ENCODE results near the gene DHPS.
A peak's percentile ranks its signal among the peaks of the same experiment; 100 is the strongest.

Gene DHPS

DNA sequence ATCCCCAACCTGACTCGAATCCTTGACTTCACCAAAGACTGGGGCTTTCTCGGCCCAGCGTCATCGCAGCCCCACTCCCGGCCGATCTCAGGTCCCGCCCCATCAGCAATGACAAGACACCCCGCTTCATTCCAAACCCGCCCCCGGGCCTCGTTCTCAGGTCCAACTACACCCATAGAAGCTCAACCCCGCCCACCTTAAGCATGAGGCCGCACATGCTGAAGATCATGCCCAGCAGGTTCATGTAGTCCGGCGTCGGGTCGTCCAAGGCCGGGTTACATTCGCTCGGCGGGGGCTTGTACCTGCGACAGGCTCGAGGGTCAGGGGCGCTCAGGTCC is 12.8 kb downstream of the DHPS start:
- peak; percentile 67 for DNase-seq (ENCODE audit: low spot score)
- TF ChIP-seq, protein P1, sequence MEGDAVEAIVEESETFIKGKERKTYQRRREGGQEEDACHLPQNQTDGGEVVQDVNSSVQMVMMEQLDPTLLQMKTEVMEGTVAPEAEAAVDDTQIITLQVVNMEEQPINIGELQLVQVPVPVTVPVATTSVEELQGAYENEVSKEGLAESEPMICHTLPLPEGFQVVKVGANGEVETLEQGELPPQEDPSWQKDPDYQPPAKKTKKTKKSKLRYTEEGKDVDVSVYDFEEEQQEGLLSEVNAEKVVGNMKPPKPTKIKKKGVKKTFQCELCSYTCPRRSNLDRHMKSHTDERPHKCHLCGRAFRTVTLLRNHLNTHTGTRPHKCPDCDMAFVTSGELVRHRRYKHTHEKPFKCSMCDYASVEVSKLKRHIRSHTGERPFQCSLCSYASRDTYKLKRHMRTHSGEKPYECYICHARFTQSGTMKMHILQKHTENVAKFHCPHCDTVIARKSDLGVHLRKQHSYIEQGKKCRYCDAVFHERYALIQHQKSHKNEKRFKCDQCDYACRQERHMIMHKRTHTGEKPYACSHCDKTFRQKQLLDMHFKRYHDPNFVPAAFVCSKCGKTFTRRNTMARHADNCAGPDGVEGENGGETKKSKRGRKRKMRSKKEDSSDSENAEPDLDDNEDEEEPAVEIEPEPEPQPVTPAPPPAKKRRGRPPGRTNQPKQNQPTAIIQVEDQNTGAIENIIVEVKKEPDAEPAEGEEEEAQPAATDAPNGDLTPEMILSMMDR (IDR thresholded peaks at IDR 0.05; ENCODE audit: borderline replicate concordance, control extremely low read depth, extremely low read depth, insufficient read depth, missing control alignments) = no peak
- in situ Hi-C loops (cut with MboI; ENCODE audit: low sequenced_read_pairs, unreplicated experiment) = no loop called here

DNA sequence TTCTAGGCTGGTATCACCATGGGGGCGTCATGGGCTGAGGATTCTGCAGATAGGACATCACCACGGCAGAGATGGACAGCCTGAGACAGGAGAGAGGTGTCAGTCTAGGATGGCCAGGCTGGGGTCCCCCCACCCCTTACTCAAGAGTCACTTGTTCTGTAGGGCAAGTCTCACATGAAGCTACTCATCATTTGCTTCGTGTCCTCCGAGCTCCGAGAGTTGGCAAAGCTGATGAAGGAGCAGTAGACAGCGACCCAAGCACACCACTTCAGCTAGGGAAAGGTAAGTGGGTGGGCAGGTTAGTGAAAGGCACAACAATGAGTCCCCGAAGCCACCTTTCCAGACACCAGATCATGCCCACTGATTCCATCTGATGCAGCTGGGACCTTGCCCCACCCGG is 13.3 kb downstream of the DHPS start:
- TF ChIP-seq, protein P1 (IDR thresholded peaks at IDR 0.05; ENCODE audit: borderline replicate concordance, control extremely low read depth, extremely low read depth, insufficient read depth, missing control alignments) = no peak
- in situ Hi-C loops (cut with MboI; ENCODE audit: low sequenced_read_pairs, unreplicated experiment) = no loop called here
- DNase-seq (ENCODE audit: low spot score) = no peak

DNA sequence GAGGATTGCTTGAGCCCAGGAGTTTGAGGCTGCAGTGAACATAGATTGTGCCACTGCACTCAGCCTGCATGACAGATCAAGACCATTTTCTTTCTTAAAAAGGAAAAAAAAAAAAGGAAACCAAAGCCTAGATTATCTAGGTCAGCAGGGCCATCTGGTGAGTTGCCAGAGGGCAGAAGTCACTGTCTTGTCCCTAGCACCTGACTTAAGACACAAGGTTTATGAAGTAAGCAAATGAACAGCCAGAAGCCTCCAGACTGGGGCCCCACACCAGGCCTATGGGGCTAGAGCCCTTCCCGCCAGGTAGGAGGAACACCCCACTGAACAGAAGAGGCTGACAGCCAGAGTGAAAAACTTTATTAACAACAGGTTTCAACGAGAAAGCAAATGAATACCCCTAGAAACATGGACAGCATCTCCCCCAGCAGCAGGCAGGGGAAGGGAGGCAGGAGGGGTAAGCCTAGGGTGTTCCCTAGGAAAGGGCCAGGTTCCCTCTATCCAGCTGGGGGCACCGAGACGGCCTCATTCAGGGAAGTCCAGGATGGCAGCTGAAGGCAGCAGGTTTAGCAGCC is 13.9 kb downstream of the DHPS start:
- TF ChIP-seq, protein P1 (IDR thresholded peaks at IDR 0.05; ENCODE audit: borderline replicate concordance, control extremely low read depth, extremely low read depth, insufficient read depth, missing control alignments) = no peak
- DNase-seq (ENCODE audit: low spot score) = no peak
- in situ Hi-C loops (cut with MboI; ENCODE audit: low sequenced_read_pairs, unreplicated experiment) = no loop called here

DNA sequence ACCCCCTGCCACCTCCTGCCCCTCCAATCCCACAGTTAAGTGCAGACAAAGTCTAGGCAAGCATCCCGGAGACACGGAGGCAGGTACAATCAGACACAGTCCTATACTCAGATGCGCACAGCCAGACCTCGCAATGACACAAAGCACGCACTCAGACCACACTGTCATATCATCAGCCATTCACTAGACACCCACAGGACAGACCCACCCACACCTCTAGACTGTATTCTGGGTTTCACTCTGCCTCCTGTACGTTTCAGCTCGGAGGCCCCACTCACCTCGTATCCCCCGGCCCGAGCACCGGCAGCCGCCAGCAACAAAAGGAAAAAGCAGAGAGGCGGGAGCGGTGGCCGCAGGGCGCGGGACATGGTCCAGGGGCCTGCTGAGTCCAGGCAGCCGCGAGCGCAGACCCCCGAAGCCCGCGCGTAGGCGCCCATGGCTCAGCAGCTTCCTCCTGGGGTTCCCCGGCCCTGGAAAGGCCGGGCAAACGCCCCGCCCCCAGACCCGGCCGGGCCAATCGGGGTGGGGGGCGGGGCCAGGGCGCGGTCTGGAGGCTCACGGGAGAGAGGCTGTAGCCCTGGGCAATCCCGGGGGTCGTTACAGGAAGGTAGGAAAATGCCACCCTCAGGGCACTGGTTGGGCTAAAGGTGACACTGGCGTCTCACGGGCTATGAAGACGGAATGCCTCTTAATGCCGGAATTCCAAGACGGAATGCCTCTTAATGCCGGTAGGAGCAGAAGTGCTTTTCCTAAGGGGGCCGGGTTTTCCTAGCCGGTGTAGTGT is 15.2 kb downstream of the DHPS start, which contains the start of the genes MAN2B1 and WDR83:
Gene MAN2B1, minus strand, starts transcription at position 478 of the 784 bp plus-strand sequence. Its CDS starts 41 bp downstream, at position 437.
Gene WDR83, plus strand, starts transcription at position 543 of the 784 bp plus-strand sequence. CDS start 2,984 bp downstream, outside the sequence.
- TF ChIP-seq, protein P1 (IDR thresholded peaks at IDR 0.05; ENCODE audit: borderline replicate concordance, control extremely low read depth, extremely low read depth, insufficient read depth, missing control alignments) = no peak
- in situ Hi-C loops (cut with MboI; ENCODE audit: low sequenced_read_pairs, unreplicated experiment) = no loop called here
- DNase-seq (ENCODE audit: low spot score) = peak; percentile 95

DNA sequence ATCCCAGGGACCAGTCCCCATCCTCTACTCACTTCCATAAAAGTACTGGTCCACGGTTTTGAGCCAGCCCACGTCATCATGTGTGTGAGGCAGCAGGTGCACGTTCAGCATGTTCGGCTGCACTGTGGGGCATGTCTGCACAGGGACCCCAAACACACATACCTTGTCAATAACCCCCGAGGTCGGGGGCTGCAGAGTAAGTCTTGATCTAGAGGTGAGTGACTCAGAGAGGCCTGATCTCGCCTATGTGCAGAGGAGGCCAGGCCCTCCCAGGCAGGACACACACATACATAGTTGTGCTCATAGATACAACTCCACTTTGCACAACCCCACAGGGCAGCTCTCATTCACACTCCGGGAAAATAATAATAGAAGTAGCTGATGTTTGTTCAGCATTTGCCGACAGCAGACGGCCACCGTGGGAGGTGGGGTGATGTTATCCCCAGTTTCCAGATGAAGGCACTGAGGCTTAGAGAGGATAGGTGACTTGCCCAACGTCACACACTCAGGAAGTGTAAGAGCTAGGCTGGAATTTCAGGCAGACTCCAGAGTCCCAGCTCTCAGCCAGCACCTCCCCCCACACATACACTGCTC is 15.9 kb downstream of the DHPS start:
- no peak for DNase-seq (ENCODE audit: low spot score)
- in situ Hi-C loops (cut with MboI; ENCODE audit: low sequenced_read_pairs, unreplicated experiment) = no loop called here
- TF ChIP-seq, protein P1 (IDR thresholded peaks at IDR 0.05; ENCODE audit: borderline replicate concordance, control extremely low read depth, extremely low read depth, insufficient read depth, missing control alignments) = no peak

DNA sequence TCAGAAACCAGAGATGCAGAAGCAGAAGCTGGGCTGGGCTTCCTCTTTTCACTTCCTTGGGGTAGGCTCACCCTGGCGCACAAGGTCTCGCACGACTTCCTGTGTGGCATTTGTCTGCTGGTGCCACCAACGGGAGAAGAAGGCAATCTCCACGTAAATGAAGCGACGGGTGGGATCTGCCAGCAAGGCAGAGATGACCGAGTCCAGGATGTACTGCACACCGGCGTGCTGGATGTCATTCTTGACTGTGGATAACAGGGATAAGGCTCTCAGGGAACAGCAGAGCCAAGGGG is 16.5 kb downstream of the DHPS start:
- in situ Hi-C loops (cut with MboI; ENCODE audit: low sequenced_read_pairs, unreplicated experiment) = no loop called here
- TF ChIP-seq, protein P1 (IDR thresholded peaks at IDR 0.05; ENCODE audit: borderline replicate concordance, control extremely low read depth, extremely low read depth, insufficient read depth, missing control alignments) = no peak
- peak; percentile 82 for DNase-seq (ENCODE audit: low spot score)

All from GM13976 (cell line).